Sigmoid colon (tissue), 4 donors: ENCODE results near the gene TEKT3.

Experiments used
- CTCF ChIP-seq, 4 experiments: fragments of 450-650 bp in 3 of 4; fragments of 200-600 bp in 1 of 4; IDR thresholded peaks; one replicate each; pipeline ENCODE4 v1.5.1; 2016 to 2019; ENCODE audit warnings: antibody characterized with exemption in 4 of 4, mild to moderate bottlenecking in 3 of 4, moderate library complexity in 2 of 4
- EP300 ChIP-seq, 4 donors: sonication (generic); formaldehyde crosslinking; IDR thresholded peaks; one replicate each; pipeline ENCODE4 v1.6.1; 2017; ENCODE audit warnings: antibody characterized with exemption in 4 of 4
- POLR2A ChIP-seq, 2 donors: fragments of 450-650 bp; IDR thresholded peaks; one replicate each; pipeline ENCODE4 v1.6.1; 2016; ENCODE audit warnings: antibody characterized with exemption in 2 of 2, mild to moderate bottlenecking in 2 of 2, moderate library complexity in 2 of 2
- POLR2AphosphoS5 ChIP-seq, 4 donors: sonication (generic); formaldehyde crosslinking; IDR thresholded peaks; one replicate each; pipeline ENCODE4 v1.6.1; 2017; ENCODE audit warnings: antibody characterized with exemption in 4 of 4

- TF ChIP-seq EP300 (IDR thresholded peaks at IDR 0.05) (no peak), CTCF (IDR thresholded peaks at IDR 0.05) (no peak), POLR2AphosphoS5 (IDR thresholded peaks at IDR 0.05) (no peak), POLR2A (IDR thresholded peaks at IDR 0.05) (no peak)
Observed at GRCh38 chr17:15343749-15344148, 2.4 kb upstream of the TEKT3 start.
